ENCODE results near the gene MNT. TPM values are rescaled to one million over a fixed set of nuclear protein-coding genes. Genes with fewer than 3 reads are reported as not detected.
A peak's percentile ranks its signal among the peaks of the same experiment; 100 is the strongest.

MNT gene
- total and polyA plus RNA-seq, 4 donors = 1.7 to 5.0 (median 2.6) TPM

- no peaks in the 10 kb centered on the region for H3K36me3 ChIP-seq (ENCODE audit: control insufficient read depth in 4 of 4, insufficient read depth in 3 of 4, low read depth in 1 of 4, low read length in 3 of 4)
- no peak for DNase-seq (ENCODE audit: low spot score)
- H3K4me1 ChIP-seq (ENCODE audit: control insufficient read depth in 4 of 4, insufficient read depth in 4 of 4, low read length in 3 of 4) = peaks cover 16 to 52% (median 37%) of the 10 kb centered on the region in 4 donors
- no peak overlapping the region for H3K9ac ChIP-seq (ENCODE audit: low read depth in 1 of 2, low read length in 2 of 2)
- no peaks in the 10 kb centered on the region for H3K27me3 ChIP-seq (ENCODE audit: control insufficient read depth in 4 of 4, insufficient read depth in 4 of 4, low read length in 3 of 4)
- 93% methylated on average over 16 of the region's 16 CpGs for WGBS
- peak overlapping the region; percentile 100 for H3K27ac ChIP-seq (ENCODE audit: low read depth in 1 of 2, low read length in 2 of 2)
- H3K9me3 ChIP-seq (ENCODE audit: control insufficient read depth in 4 of 4, low read length in 3 of 4) = no peaks in the 10 kb centered on the region
- no peak overlapping the region for H3K4me3 ChIP-seq (ENCODE audit: low read depth in 1 of 3, low read length in 3 of 3)
- TF ChIP-seq YY1 (IDR thresholded peaks at IDR 0.05) = no peak
- no peak for TF ChIP-seq JUND (IDR thresholded peaks at IDR 0.05)
- TF ChIP-seq REST (IDR thresholded peaks at IDR 0.05) = no peak
- TF ChIP-seq SP1 (IDR thresholded peaks at IDR 0.05) = no peak
- TF ChIP-seq RAD21 (IDR thresholded peaks at IDR 0.05) = no peak
- no peak for TF ChIP-seq FOXA2 (IDR thresholded peaks at IDR 0.05)
- no peak for TF ChIP-seq FOXA1 (IDR thresholded peaks at IDR 0.05)
- no peak for TF ChIP-seq ZBTB33 (IDR thresholded peaks at IDR 0.05)
These were observed 6.1 kb downstream of the MNT start for GRCh38 chr17:2394775-2395201.

GRCh38 chr17:2393954-2394749 is 6.7 kb downstream of the MNT start:
- peaks cover 16 to 51% (median 37%) of the 10 kb centered on the region in 4 donors for H3K4me1 ChIP-seq (ENCODE audit: control insufficient read depth in 4 of 4, insufficient read depth in 4 of 4, low read length in 3 of 4)
- no peaks in the 10 kb centered on the region for H3K36me3 ChIP-seq (ENCODE audit: control insufficient read depth in 4 of 4, insufficient read depth in 3 of 4, low read depth in 1 of 4, low read length in 3 of 4)
- peak overlapping the region in 1 of 2 donors; percentile 43 for H3K9ac ChIP-seq (ENCODE audit: low read depth in 1 of 2, low read length in 2 of 2)
- DNase-seq (ENCODE audit: low spot score) = no peak
- 39% methylated on average over 53 of the region's 53 CpGs for WGBS
- no peaks in the 10 kb centered on the region for H3K27me3 ChIP-seq (ENCODE audit: control insufficient read depth in 4 of 4, insufficient read depth in 4 of 4, low read length in 3 of 4)
- H3K4me3 ChIP-seq (ENCODE audit: low read depth in 1 of 3, low read length in 3 of 3) = peak overlapping the region in 1 of 3 donors; percentile 68
- H3K27ac ChIP-seq (ENCODE audit: low read depth in 1 of 2, low read length in 2 of 2) = peak overlapping the region; percentile 100
- no peaks in the 10 kb centered on the region for H3K9me3 ChIP-seq (ENCODE audit: control insufficient read depth in 4 of 4, low read length in 3 of 4)
- TF ChIP-seq HNF4G (IDR thresholded peaks at IDR 0.05) (no peak), RAD21 (IDR thresholded peaks at IDR 0.05) (no peak), NR2F2 (IDR thresholded peaks at IDR 0.05) (no peak), RXRA (IDR thresholded peaks at IDR 0.05) (no peak), HNF4A (conservative IDR thresholded peaks at IDR 0.05) (no peak), MAX (IDR thresholded peaks at IDR 0.05) (no peak), CTCF (IDR thresholded peaks at IDR 0.05; ENCODE audit: low read depth, low read length, missing input control) (no peak), EGR1 (IDR thresholded peaks at IDR 0.05; ENCODE audit: low read depth in 2 of 2) (no peak), JUND (IDR thresholded peaks at IDR 0.05) (no peak), GABPA (IDR thresholded peaks at IDR 0.05 in 1 of 2, conservative IDR thresholded peaks at IDR 0.05 in 1 of 2) (no peak), SP1 (IDR thresholded peaks at IDR 0.05) (no peak), ATF3 (IDR thresholded peaks at IDR 0.05) (no peak), TAF1 (conservative IDR thresholded peaks at IDR 0.05) (no peak), FOXA2 (IDR thresholded peaks at IDR 0.05) (no peak), ZBTB33 (IDR thresholded peaks at IDR 0.05) (no peak)

All from liver (tissue), 9 donors.